Measurements from ENCODE around the gene SLC39A11.

DNA sequence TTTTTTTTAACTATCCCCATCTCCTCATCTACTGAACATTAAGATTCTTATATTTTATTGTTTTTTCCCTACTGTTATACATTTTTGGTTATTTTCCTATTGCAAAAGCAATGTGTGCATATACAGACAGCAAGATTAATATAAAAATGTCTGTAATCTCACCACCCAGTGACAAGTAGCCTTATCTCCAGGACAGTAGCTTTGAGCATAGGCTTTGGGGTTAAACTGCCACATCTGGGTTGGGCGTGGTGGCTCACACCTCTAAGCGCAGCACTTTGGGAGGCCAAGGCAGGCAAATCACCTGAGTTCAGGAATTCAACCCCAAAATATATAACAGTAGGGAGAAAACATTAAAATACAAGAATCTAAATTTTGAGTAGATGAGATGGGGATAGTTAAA is 44.9 kb upstream of the SLC39A11 start:
- TF ChIP-seq CTCF (IDR thresholded peaks at IDR 0.05; ENCODE audit: low read depth, low read length) = no peak
- TF ChIP-seq EZH2phosphoT487 (IDR thresholded peaks at IDR 0.05; ENCODE audit: low read depth) = no peak

All from OCI-LY3 (cell line).